CD4-positive, alpha-beta memory T cell (primary cell): ENCODE results near the gene CNOT6. TPM values are rescaled to one million over a fixed set of nuclear protein-coding genes. Genes with fewer than 3 reads are reported as not detected.

Experiments
- CTCF ChIA-PET: fragments of 350-600 bp; sonication (Branson Sonifier 250); formaldehyde crosslinking; loops from one replicate; lab custom pipeline; 2021; ENCODE audit warnings: inconsistent platforms; ENCODE audit not compliant: partially characterized antibody; lab: Charles Lee
- POLR2A ChIA-PET: fragments of 350-600 bp; sonication (Branson Sonifier 250); formaldehyde crosslinking; loops from one replicate; lab custom pipeline; 2021; ENCODE audit not compliant: partially characterized antibody; lab: Charles Lee
- DNase-seq, 5 donors: peaks; one replicate each; pipeline versions ENCODE4 v3.0.0 to v3.0.0-alpha.2; 2020 to 2022; ENCODE audit warnings: mixed read lengths in 1 of 5
- H3K27ac ChIP-seq: one replicate; pipeline ENCODE4 v1.7.0; 2013; ENCODE audit warnings: low read depth, low read length
- H3K27me3 ChIP-seq: 2 replicates; pipeline ENCODE4 v1.7.0; 2013; ENCODE audit warnings: mild to moderate bottlenecking, low read length, moderate library complexity; ENCODE audit not compliant: insufficient read depth
- H3K36me3 ChIP-seq: 2 replicates; pipeline ENCODE4 v1.7.0; 2013; ENCODE audit warnings: mild to moderate bottlenecking, low read length, moderate library complexity; ENCODE audit not compliant: insufficient read depth
- H3K4me1 ChIP-seq: 2 replicates; pipeline ENCODE4 v1.7.0; 2013; ENCODE audit warnings: mild to moderate bottlenecking, low read length, moderate library complexity; ENCODE audit not compliant: insufficient read depth
- H3K4me3 ChIP-seq, 2 donors: one replicate each; pipeline ENCODE4 v1.7.0; 2013; ENCODE audit warnings: low read length in 2 of 2, mild to moderate bottlenecking in 1 of 2
- H3K9me3 ChIP-seq, 2 donors: one replicate each; pipeline ENCODE4 v1.7.0; 2013; ENCODE audit warnings: low read length in 2 of 2, control low read depth in 1 of 2; ENCODE audit not compliant: control insufficient read depth in 1 of 2
- H3K27ac Mint-ChIP-seq, 7 donors: one replicate each; pipeline ENCODE4 v1.8.0; 2020 to 2021; ENCODE audit warnings: mixed read lengths in 7 of 7, mild to moderate bottlenecking in 6 of 7, inconsistent platforms in 3 of 7, moderate library complexity in 3 of 7
- H3K27me3 Mint-ChIP-seq, 2 donors: one replicate each; pipeline ENCODE4 v1.8.0; 2020 to 2021; ENCODE audit warnings: mixed read lengths in 2 of 2
- H3K36me3 Mint-ChIP-seq, 2 donors: one replicate each; pipeline ENCODE4 v1.8.0; 2020 to 2021; ENCODE audit warnings: mixed read lengths in 2 of 2, inconsistent platforms in 1 of 2, mild to moderate bottlenecking in 1 of 2
- H3K4me1 Mint-ChIP-seq, 4 donors: one replicate each; pipeline ENCODE4 v1.8.0; 2020 to 2021; ENCODE audit warnings: mixed read lengths in 4 of 4, mild to moderate bottlenecking in 1 of 4
- H3K4me3 Mint-ChIP-seq, 8 donors: one replicate each; pipeline ENCODE4 v1.8.0; 2020 to 2021; ENCODE audit warnings: mixed read lengths in 8 of 8, mild to moderate bottlenecking in 7 of 8, moderate library complexity in 6 of 8, inconsistent platforms in 3 of 8
- H3K9me3 Mint-ChIP-seq, 8 donors: one replicate each; pipeline ENCODE4 v1.8.0; 2020 to 2021; ENCODE audit warnings: mixed read lengths in 8 of 8, mild to moderate bottlenecking in 5 of 8, inconsistent platforms in 3 of 8, moderate library complexity in 1 of 8
- intact Hi-C: fragments of 100-400 bp; cut with micrococcal nuclease; formaldehyde crosslinking; loops from one replicate; pipeline ENCODE4 v1.15.1; 2023
- polyA plus RNA-seq, 2 donors: library from polyadenylated mRNA; unstranded; fragments of 300-500 nt; fragmentation: Illumina TruSeq; gene quantifications; one replicate each; pipeline ENCODE4 v1.2.3, GENCODE V29; 2021
- total RNA-seq, 2 experiments: library from RNA; stranded (reverse); gene quantifications; one replicate each; pipeline ENCODE4 v1.2.3, GENCODE V29; 2021

CNOT6 gene
- total and polyA plus RNA-seq, 4 experiments from 2014 or later = 3.9 to 37.8 (median 19.6) TPM

DNA sequence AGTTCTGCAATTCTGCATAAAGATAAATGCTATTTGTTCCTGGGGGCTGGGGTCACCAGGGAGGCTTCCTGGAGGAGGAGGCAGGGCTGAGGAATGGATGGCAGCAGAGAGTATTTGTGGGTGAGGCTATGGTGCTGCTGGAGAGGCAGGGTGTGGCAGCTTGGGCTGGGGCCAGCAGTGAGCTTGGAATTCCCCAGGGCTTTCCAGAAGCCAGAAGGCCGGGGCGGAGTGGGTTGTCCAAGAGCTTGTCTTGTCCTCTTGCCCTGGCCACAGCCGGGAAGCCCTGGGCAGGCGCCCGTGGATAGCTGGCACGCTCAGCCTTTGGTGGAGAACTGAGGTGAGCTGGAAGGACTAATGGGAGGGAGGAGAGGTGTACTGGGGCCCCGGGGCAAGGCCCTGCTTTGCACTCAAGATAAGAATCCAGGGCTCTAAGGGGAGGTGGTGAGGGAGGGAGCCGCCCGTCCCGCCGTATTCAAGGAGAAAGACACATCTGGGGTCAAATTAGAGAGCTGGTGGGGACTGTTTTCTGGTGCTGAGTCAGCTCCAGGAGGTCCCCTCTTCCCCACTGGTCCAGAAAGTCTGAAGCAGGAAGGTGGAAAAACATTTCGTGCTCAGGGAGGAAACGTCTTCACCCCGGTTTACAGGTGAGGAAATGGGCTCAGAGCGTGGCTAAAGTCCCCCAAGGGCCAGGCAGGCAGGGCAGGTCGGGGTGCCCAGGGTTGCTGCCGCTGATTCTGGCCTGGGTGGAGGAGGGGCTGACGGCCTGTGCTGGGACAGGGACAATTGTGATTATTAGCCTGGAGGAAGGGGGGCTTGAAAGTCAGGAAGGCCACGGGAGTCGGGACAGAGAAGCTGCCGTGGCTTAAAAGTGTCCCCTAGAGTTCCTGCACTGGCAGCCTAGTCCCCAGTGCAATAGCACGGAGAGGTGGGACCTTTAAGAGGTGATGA lies 26.9 kb upstream of the CNOT6 start:
- Histone ChIP-seq H3K36me3 (no peaks in the 10 kb centered on the region), H3K27ac (no peak overlapping the region), H3K9me3 (no peaks in the 10 kb centered on the region), H3K4me1 (no peaks in the 10 kb centered on the region), H3K27me3 (no peaks in the 10 kb centered on the region), H3K4me3 (no peak overlapping the region)
- peaks cover 0 to 2% (median 0%) of the 10 kb centered on the region in 4 donors for H3K4me1 Mint-ChIP-seq
- no peak for DNase-seq
- peaks cover 2 to 6% of the 10 kb centered on the region in 2 donors for H3K27me3 Mint-ChIP-seq
- H3K27ac Mint-ChIP-seq = no peak overlapping the region
- H3K36me3 Mint-ChIP-seq = no peaks in the 10 kb centered on the region
- intact Hi-C loops = no loop called here
- ChIA-PET CTCF (interaction anchor here (1.4 kb wide), 1 partner anchor 34 kb away, joined by 3 read pairs; no protein-coding TSS in a partner anchor), POLR2A (no interaction called here)
- H3K9me3 Mint-ChIP-seq = no peaks in the 10 kb centered on the region
- H3K4me3 Mint-ChIP-seq = no peak overlapping the region

- no peak overlapping the region for H3K27ac Mint-ChIP-seq
- DNase-seq = no peak
- Histone ChIP-seq H3K4me3 (no peak overlapping the region), H3K9me3 (no peaks in the 10 kb centered on the region), H3K27ac (no peak overlapping the region), H3K4me1 (no peaks in the 10 kb centered on the region), H3K36me3 (no peaks in the 10 kb centered on the region), H3K27me3 (no peaks in the 10 kb centered on the region)
- POLR2A ChIA-PET = no interaction called here
- H3K9me3 Mint-ChIP-seq = no peaks in the 10 kb centered on the region
- H3K4me3 Mint-ChIP-seq = no peak overlapping the region
- peaks cover 2 to 4% of the 10 kb centered on the region in 2 donors for H3K27me3 Mint-ChIP-seq
- no peaks in the 10 kb centered on the region for H3K36me3 Mint-ChIP-seq
- CTCF ChIA-PET = interaction anchor here (1.4 kb wide), 1 partner anchor 34 kb away, joined by 3 read pairs; no protein-coding TSS in a partner anchor
- H3K4me1 Mint-ChIP-seq = peaks cover 0 to 2% (median 0%) of the 10 kb centered on the region in 4 donors
- intact Hi-C loops = no loop called here
Measured at GRCh38 chr5:180467989-180468731, 26.0 kb upstream of the CNOT6 start.

DNA sequence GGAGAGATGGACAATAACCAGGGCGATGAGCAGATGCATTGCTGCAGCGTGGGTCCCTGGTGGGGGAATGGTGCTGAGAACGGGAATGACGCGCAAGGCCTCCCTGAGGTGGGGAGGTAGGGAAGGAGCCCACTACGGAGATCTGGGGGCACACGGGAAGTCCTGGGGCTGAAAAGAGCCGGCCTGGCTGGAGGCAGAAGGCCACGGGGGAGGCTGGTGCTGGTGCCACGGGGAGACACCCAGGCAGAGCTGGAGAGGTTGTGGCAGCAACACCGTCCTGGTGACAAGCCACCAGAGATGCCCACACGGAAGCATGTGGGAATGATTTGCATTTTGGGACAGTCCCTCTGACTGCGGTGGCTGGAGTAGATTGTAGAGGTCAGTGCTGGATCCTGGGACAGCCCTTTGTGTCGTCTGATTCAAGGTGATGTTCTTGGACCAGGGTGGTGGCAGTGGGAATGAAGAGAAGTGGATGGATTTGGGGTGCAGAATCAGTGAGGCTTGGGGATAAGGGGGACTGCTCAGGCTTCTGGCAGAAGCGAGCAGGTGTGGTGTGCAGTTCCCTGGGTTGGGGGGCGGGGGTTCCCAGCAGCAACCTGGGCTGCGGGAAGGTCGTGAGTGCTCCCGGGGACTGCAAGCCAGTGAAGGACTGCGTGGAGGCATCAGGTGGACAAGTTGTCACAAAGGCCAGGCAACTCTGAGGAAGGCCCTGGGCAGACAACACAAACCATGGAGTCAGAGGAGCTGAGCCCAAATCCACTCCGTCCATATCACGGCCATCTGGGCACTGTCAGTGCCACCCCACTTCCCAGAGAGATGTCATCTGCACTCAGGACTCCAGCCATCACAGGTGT lies 25.2 kb upstream of the CNOT6 start:
- H3K9me3 ChIP-seq = no peaks in the 10 kb centered on the region
- no peaks in the 10 kb centered on the region for H3K36me3 Mint-ChIP-seq
- intact Hi-C loops = no loop called here
- H3K9me3 Mint-ChIP-seq = no peaks in the 10 kb centered on the region
- no peaks in the 10 kb centered on the region for H3K27me3 ChIP-seq
- H3K4me1 ChIP-seq = no peaks in the 10 kb centered on the region
- H3K27ac Mint-ChIP-seq = no peak overlapping the region
- H3K4me3 ChIP-seq = no peak overlapping the region
- H3K4me3 Mint-ChIP-seq = no peak overlapping the region
- peaks cover 0 to 2% (median 0%) of the 10 kb centered on the region in 4 donors for H3K4me1 Mint-ChIP-seq
- DNase-seq = no peak
- H3K36me3 ChIP-seq = no peaks in the 10 kb centered on the region
- no peak overlapping the region for H3K27ac ChIP-seq
- ChIA-PET POLR2A (no interaction called here), CTCF (interaction anchor here (0.5 to 5.3 kb wide), 2 partner anchors 12 to 36 kb away, joined by 3 to 33 read pairs; no protein-coding TSS in a partner anchor)
- peaks cover 2 to 4% of the 10 kb centered on the region in 2 donors for H3K27me3 Mint-ChIP-seq

GRCh38 chr5:180469586-180469865 lies 24.7 kb upstream of the CNOT6 start:
- Mint-ChIP-seq H3K9me3 (no peaks in the 10 kb centered on the region), H3K36me3 (no peaks in the 10 kb centered on the region), H3K27ac (no peak overlapping the region), H3K4me1 (peaks cover 0 to 2% (median 0%) of the 10 kb centered on the region in 4 donors), H3K4me3 (no peak overlapping the region), H3K27me3 (peaks cover 2 to 4% of the 10 kb centered on the region in 2 donors)
- H3K4me3 ChIP-seq = no peak overlapping the region
- no peaks in the 10 kb centered on the region for H3K27me3 ChIP-seq
- ChIA-PET POLR2A (no interaction called here), CTCF (interaction anchor here (0.5 to 5.3 kb wide), 4 partner anchors 8 to 176 kb away, joined by 3 to 33 read pairs (median 8); no protein-coding TSS in a partner anchor)
- H3K4me1 ChIP-seq = no peaks in the 10 kb centered on the region
- no peak overlapping the region for H3K27ac ChIP-seq
- H3K36me3 ChIP-seq = no peaks in the 10 kb centered on the region
- DNase-seq = no peak
- no peaks in the 10 kb centered on the region for H3K9me3 ChIP-seq
- intact Hi-C loops = no loop called here

DNA sequence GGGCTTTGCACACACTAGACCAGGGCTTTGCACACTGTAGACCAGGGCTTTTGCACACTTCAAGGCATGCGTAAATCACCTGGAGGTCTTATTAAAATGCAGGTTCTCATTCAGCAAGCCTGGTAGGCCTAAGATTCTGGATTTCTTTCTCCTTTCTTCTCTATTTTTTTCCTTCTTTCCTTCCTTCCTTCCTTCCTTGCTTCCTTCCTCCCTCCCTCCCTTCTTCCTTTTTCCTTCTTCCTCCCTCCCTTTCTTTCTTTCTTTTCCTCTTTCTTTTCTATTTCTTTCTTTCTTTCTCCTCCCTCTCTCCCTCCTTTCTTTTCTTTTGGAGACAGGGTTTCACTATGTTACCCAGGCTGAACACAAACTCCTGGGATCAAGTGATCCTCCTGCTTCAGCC lies 24.3 kb upstream of the CNOT6 start:
- Mint-ChIP-seq H3K36me3 (no peaks in the 10 kb centered on the region), H3K4me1 (peaks cover 0 to 2% (median 0%) of the 10 kb centered on the region in 4 donors), H3K4me3 (no peak overlapping the region), H3K9me3 (no peaks in the 10 kb centered on the region), H3K27me3 (peaks cover 2 to 4% of the 10 kb centered on the region in 2 donors), H3K27ac (no peak overlapping the region)
- DNase-seq = no peak
- no peaks in the 10 kb centered on the region for H3K9me3 ChIP-seq
- H3K27ac ChIP-seq = no peak overlapping the region
- intact Hi-C loops = no loop called here
- CTCF ChIA-PET = interaction anchor here (0.7 to 5.3 kb wide), 4 partner anchors 9 to 176 kb away, joined by 4 to 33 read pairs (median 8); no protein-coding TSS in a partner anchor
- POLR2A ChIA-PET = no interaction called here
- H3K4me3 ChIP-seq = no peak overlapping the region
- no peaks in the 10 kb centered on the region for H3K4me1 ChIP-seq
- no peaks in the 10 kb centered on the region for H3K27me3 ChIP-seq
- H3K36me3 ChIP-seq = no peaks in the 10 kb centered on the region

DNA sequence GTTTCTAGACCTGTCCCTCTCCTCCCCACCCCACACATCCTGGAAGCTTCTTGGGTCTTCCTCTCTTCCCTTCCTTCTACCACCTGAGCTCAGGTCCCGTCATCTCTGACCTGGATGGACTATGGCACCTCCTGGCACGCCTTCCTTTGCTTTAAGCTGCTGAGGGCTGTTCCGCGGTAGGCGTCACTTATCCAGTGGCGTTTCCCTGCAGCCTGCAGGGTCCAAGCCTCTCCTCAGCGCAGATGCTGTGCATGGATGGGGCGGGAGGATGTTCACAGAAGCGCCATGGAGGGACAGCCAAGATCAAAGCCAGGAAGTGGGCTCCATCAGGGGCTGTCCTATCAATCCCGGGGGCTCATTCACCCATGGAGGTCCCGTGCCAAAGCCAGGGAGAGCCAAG lies 23.8 kb upstream of the CNOT6 start:
- Histone ChIP-seq H3K9me3 (no peaks in the 10 kb centered on the region), H3K4me3 (no peak overlapping the region), H3K27me3 (no peaks in the 10 kb centered on the region), H3K4me1 (no peaks in the 10 kb centered on the region), H3K27ac (no peak overlapping the region), H3K36me3 (no peaks in the 10 kb centered on the region)
- Mint-ChIP-seq H3K4me3 (no peak overlapping the region), H3K9me3 (no peaks in the 10 kb centered on the region), H3K27me3 (peaks cover 2 to 4% of the 10 kb centered on the region in 2 donors), H3K27ac (no peak overlapping the region), H3K4me1 (peaks cover 0 to 2% (median 0%) of the 10 kb centered on the region in 4 donors), H3K36me3 (no peaks in the 10 kb centered on the region)
- intact Hi-C loops = no loop called here
- DNase-seq = no peak
- CTCF ChIA-PET = interaction anchor here (0.7 to 5.3 kb wide), 7 partner anchors 9 to 177 kb away, joined by 3 to 34 read pairs (median 4); no protein-coding TSS in a partner anchor
- POLR2A ChIA-PET = no interaction called here
